Astrocyte of the cerebellum (primary cell): ENCODE data around the gene KCNK2.

ENCODE experiments used
- DNase-seq: peaks from one replicate; pipeline ENCODE4 v3.0.0-alpha.2; 2011; ENCODE audit warnings: low read depth
- H3K4me3 ChIP-seq: 2 replicates; pipeline ENCODE4 v1.5.1; 2011; ENCODE audit warnings: mild to moderate bottlenecking, low read depth, low read length, moderate library complexity
- CTCF ChIP-seq: IDR thresholded peaks from 2 replicates; pipeline ENCODE4 v1.5.1; 2012; ENCODE audit warnings: low read length, low read depth, moderate library complexity, mild to moderate bottlenecking; ENCODE audit errors: missing control alignments
- in situ Hi-C: cut with HindIII; loops from 2 replicates; pipeline ENCODE4 v1.10.0; 2017; ENCODE audit warnings: low sequenced_read_pairs

KCNK2 gene

GRCh38 chr1:215251428-215251827 is 168.9 kb downstream of the KCNK2 start:
- in situ Hi-C loops, result no loop called here
- no peak overlapping the region for H3K4me3 ChIP-seq
- TF ChIP-seq CTCF, result no peak
- no peak for DNase-seq

GRCh38 chr1:215252164-215252563 is 169.6 kb downstream of the KCNK2 start:
- no peak for DNase-seq
- in situ Hi-C loops, result no loop called here
- TF ChIP-seq CTCF, result no peak
- no peak overlapping the region for H3K4me3 ChIP-seq

GRCh38 chr1:215256936-215257679 is 174.6 kb downstream of the KCNK2 start:
- no peak for TF ChIP-seq CTCF
- in situ Hi-C loops, result no loop called here
- DNase-seq, result no peak
- no peak overlapping the region for H3K4me3 ChIP-seq

GRCh38 chr1:215260711-215261110 is 178.2 kb downstream of the KCNK2 start:
- DNase-seq, result no peak
- in situ Hi-C loops, result no loop called here
- no peak overlapping the region for H3K4me3 ChIP-seq
- TF ChIP-seq CTCF, result no peak

GRCh38 chr1:215262106-215262505 is 179.6 kb downstream of the KCNK2 start:
- TF ChIP-seq CTCF, result no peak
- no peak overlapping the region for H3K4me3 ChIP-seq
- DNase-seq, result no peak
- in situ Hi-C loops, result no loop called here

GRCh38 chr1:215263636-215264035 is 181.1 kb downstream of the KCNK2 start:
- no peak for TF ChIP-seq CTCF
- H3K4me3 ChIP-seq, result no peak overlapping the region
- no peak for DNase-seq
- in situ Hi-C loops, result no loop called here

GRCh38 chr1:215264649-215265048 is 182.1 kb downstream of the KCNK2 start:
- H3K4me3 ChIP-seq, result no peak overlapping the region
- in situ Hi-C loops, result no loop called here
- DNase-seq, result no peak
- TF ChIP-seq CTCF, result no peak
